C1 segment of cervical spinal cord (tissue), 14 donors: Measurements from ENCODE around the gene ITIH6.
A peak's percentile ranks its signal among the peaks of the same experiment; 100 is the strongest.
"Not testable (repeated sequence)": the region's sequence is repeated elsewhere in the genome, so short reads cannot be mapped to it uniquely, and the experiment has no call there.

Source experiments
- DNase-seq, 14 donors: peaks; one replicate each; lab custom pipeline; 2025; lab: John Stamatoyannopoulos, UW

The ITIH6 gene, protein sequence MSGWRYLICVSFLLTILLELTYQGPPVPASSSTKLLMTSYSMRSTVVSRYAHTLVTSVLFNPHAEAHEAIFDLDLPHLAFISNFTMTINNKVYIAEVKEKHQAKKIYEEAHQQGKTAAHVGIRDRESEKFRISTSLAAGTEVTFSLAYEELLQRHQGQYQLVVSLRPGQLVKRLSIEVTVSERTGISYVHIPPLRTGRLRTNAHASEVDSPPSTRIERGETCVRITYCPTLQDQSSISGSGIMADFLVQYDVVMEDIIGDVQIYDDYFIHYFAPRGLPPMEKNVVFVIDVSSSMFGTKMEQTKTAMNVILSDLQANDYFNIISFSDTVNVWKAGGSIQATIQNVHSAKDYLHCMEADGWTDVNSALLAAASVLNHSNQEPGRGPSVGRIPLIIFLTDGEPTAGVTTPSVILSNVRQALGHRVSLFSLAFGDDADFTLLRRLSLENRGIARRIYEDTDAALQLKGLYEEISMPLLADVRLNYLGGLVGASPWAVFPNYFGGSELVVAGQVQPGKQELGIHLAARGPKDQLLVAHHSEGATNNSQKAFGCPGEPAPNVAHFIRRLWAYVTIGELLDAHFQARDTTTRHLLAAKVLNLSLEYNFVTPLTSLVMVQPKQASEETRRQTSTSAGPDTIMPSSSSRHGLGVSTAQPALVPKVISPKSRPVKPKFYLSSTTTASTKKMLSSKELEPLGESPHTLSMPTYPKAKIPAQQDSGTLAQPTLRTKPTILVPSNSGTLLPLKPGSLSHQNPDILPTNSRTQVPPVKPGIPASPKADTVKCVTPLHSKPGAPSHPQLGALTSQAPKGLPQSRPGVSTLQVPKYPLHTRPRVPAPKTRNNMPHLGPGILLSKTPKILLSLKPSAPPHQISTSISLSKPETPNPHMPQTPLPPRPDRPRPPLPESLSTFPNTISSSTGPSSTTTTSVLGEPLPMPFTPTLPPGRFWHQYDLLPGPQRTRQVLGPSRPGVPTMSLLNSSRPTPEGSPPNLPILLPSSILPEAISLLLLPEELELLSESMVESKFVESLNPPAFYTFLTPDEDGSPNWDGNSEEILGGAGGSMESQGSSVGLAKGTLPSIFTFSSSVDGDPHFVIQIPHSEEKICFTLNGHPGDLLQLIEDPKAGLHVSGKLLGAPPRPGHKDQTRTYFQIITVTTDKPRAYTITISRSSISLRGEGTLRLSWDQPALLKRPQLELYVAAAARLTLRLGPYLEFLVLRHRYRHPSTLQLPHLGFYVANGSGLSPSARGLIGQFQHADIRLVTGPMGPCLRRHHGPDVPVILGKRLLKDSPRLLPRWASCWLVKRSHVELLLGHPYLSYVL

DNA sequence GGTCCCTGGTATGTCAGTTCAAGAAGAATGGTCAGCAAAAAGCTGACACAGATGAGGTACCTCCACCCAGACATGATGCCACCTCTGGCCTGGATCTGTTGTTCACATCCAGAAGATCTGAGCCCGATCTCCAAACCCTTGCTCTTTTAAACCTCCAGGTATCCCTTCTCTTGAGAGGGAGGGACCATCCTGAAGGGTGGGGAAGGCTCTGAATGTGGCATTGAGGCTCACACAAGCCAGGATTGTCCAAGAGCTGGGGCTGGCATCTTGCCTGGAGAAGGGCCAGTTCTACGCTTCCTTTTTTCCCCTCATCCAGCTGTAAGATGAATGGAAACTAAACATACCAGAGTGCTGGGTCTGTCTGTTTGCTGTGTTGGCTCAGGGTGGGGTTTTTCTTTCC lies at the start of gene ITIH6:
Gene ITIH6, minus strand, starts transcription at position 119 of the 400 bp plus-strand sequence. Its CDS starts 45 bp downstream, at position 74.
- DNase-seq, result no peak

DNA sequence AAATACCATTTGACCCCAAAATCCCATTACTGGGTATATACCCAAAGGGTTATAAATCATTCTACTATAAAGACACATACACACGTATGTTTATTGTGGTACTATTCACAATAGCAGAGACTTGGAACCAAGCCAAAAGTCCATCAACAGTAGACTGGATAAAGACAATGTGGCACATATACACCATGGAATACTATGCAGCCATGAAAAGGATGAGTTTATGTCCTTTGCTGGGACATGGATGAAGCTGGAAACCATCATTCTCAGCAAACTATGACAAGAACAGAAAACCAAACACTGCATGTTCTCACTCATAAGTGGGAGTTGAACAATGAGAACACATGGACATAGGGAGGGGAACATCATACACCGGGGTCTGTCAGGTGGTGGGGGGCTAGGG lies 49.6 kb upstream of the ITIH6 start:
- DNase-seq, result not testable (repeated sequence)

DNA sequence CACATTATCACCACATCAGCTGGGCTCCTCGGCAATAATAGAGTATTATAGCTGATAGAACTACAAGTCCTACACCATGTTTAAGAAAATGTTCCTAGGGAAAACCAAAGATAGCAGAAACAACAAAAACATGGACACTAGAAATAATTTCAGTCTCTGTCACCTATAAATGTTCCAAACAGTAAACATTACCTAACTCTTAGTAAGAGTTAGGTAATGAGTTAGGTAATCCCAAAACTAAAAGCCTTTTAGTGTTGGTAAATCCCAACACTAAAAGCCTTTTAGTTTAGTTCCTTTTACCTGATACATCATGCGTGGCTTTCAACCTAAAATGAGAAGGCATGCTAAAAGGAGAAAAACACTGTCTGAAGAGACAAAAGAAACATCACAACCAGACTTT lies 45.0 kb upstream of the ITIH6 start:
- no peak for DNase-seq

DNA sequence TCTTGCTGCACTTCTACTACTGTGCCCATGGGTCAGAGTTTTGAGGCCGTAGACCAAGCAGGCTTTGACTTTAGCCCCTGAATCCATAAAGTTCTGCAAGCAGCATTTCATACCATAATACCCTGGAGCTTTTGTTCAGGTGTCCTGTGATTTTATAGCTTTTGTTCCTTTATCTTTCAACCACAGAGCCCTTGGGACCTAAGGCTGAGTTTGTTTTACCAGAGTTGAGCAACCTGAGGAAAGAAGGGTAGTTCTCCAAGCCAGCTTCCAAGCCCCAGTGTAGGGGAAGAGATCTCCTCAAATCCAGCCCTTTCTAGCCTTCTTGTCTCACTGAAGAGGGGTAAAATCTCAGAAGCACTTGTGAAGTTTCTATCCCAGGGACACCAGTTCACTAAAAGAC lies 44.6 kb upstream of the ITIH6 start:
- DNase-seq, result no peak

DNA sequence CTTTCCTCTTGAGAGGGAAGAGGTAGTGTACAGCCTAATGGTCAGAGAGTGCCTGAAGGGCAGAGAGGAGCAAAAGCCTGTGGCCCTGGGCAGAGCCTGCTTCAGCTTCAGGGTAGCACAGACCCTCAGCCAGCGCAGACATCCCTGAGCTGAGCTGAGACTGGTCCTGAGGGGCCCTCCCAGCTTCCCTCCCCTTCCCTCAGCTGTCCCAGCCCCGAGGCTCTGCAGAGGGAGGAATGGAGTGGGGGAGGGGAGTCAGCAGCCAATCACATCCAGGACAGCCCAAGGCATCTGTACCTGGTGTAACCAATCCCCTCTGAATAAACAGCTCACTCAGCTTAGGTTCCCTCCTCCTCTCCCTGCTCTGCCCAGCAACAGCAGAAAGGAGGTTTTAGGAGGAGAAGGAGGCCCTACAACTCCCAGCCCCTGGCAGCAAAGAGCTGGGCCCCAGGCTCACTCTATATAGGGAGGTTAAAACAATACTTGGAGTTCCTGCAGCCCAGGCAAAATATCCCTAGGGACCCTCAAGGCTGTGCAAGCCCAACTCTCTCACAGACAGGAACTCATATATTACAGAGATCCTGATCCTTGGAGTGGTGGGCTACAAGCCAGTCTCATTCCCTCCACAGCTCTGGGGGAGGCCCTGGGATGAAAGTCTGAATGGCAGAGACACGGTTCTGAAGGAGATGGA lies 43.3 kb upstream of the ITIH6 start:
- not testable (repeated sequence) for DNase-seq

DNA sequence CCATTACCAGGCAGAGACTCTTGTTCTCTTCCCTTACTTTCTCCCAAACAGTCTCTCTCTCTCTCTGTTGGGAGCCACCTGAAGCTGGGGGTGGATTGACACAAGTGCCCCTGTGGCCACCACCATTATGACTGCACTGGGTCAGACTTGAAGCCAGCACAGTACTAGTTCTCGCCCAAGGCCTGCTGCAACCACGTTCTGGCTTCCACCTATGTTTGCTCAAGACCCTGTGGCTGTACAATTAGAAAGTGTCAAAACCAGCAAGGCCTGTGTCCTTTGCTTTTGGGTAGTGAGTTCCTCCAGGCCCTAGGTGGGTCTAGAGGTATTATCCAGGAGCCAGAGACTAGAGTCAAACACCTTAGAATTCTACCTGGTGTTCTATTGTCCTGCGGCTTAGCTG lies 40.5 kb upstream of the ITIH6 start:
- DNase-seq, result no peak

DNA sequence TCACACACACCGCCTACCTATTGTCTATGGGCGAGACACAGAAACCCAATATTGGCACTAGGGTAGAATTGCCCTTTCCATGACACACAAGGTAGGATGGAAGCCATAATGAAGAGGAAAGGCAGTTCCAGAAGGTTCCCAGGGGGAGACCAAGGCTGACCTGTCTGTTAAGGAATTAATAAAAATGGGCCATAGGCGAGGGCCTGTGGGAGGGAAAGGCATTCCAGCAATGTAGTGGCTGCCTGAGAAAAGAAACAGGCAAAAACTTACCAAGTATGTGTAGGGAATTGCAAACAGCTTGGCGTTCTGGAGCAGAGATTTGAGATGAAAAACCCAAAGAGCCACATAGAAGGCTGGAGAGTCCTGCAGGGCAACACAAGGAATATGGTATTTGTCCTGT lies 28.5 kb upstream of the ITIH6 start:
- DNase-seq, result no peak

DNA sequence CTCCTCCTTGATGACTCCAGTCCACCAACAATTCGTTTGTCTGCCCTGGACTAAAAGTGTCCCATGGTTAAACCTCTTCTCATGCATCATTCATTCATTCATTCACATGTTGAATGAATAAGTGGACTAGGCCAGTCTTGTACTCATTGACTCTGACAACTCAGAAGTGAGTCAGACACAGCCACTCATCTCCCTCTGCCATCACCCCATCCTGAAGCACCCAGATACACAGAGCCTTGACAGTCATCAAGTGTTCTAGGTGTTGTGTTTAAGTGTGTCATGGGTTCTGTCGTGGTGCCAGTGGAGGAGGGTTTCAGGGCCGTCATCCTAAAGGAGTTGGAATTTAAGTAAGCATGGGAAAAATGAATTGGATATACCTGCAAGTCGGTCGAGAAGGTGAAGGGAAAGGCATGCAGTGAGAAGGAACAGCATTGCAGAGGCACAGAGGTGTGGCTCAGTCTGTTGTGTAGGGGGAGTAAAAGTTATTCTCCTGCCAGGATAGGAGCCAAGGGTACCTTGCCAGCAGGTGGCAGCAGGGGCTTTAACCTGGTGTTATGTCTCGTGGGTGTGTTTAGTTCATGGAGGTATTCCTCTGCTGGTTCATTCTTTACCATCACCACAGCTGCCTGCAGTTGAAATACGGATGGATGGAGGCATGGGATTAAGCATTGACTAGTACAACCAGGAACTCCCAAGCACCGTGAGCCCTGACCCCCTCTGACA lies 27.8 kb upstream of the ITIH6 start:
- DNase-seq, result no peak

DNA sequence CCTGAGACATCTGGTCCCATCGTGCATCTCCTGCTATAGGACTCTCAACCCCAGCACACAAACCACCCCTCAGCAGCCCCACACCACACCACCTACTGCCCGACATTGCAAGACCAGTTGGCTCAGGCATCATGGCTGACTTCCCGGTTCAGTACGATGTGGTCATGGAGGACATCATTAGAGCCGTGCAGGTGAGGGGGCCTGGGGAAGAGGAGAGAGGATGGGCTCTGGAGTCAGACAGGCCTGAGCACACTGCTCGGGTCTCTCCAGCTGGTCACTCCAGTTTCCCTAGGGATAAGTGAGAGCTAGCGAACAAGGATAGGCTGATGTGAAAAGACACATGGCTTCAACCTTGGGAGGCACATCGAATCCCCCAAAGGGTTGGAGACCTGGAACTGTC lies 26.7 kb upstream of the ITIH6 start:
- DNase-seq, result no peak

DNA sequence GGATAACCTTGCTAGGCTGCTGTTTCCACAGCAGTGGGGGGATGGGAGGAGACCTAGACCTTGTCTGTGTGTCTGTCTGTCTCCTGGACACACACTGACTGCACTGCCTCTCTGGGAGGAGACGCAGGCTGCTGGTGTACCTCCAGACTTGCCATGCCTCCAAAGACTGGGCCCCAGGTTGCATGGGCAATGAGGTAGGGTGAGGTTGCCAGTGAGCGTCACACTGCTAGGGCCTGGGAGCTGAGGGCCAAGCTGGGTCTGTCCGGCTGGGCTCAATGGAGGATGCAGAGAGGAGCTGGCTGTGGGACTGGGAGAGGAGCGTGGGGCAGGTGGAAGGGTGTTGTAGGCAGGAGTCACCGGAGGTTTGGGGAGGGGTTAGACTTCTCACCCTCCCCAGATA lies 26.1 kb upstream of the ITIH6 start:
- DNase-seq, result no peak

DNA sequence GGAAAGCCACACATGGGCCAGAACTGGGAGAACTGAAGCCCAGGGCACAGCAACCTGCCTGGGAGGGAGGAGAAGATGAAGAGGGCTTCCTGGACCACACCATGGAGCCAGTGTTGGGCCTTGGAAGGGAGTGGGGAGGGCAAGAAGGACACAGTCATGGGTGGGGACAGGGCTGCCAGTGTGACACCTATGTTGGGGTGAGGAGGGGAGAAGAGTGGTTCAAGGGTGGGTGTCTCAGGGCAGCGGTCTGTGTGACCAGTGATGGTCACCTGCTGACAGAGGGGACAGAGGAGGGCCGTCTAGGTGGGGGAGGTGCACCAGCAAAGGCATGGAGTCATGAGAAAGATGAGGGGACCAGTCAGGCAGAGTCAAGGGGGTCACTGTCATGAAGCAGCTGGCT lies 23.3 kb upstream of the ITIH6 start:
- DNase-seq, result no peak

DNA sequence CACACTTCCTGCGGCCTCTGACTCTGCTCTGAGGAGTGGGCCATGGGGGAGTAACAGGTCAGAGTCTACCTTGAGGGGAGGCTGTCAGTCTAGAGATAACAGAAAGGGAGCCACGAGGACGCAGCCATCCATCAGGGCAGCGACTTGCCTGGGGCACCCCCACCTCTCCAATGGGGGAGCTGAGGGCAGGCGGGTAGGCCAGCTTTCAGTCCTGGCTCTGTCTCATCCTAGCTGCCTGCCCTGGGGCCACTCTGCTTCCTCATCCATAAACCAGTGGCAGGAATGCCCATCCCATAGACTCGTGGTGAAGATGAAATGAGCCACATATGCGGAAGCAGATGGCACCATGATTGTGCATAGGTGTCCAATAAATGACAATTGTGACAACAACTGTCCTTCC lies 22.7 kb upstream of the ITIH6 start:
- DNase-seq, result no peak

DNA sequence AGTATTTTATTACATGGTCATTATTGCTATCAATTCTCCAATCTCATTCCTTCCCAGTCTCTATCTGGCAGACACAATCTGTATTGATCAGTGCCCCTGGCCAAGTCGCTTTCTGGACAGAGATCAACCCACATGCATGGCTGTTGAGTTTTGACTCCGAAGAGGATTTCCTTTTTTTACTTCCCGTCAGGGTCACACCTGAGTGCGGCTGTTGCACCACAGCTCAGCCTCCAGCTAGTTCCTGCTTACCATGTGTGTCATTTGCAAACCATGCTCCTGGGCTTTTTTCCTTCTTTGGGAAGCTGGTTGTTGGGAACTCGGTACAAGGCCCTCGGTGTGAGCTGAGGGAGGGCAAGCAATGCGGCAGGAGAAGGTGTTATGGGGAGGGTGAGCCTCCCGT lies 21.1 kb upstream of the ITIH6 start:
- DNase-seq, result no peak

DNA sequence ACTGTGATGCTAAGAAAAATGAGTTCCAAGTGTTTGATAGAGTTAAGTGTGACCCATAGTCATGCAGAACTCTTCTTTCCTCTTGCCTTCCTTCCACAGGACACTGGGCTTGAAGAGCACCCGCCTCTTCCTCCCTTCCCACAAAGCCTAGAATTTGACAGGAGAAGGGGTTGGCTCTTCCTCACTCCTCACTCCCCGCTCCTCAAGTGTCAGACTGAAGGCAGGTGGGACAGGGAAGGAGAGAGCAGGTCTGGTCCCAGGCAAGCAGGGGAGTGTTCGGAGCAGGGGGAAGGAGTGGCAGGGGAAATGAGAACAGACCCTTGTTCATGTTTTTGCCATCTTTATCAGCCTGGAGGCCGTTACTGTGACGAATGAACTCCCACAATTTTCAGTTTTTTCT lies 20.2 kb upstream of the ITIH6 start:
- DNase-seq, result no peak

DNA sequence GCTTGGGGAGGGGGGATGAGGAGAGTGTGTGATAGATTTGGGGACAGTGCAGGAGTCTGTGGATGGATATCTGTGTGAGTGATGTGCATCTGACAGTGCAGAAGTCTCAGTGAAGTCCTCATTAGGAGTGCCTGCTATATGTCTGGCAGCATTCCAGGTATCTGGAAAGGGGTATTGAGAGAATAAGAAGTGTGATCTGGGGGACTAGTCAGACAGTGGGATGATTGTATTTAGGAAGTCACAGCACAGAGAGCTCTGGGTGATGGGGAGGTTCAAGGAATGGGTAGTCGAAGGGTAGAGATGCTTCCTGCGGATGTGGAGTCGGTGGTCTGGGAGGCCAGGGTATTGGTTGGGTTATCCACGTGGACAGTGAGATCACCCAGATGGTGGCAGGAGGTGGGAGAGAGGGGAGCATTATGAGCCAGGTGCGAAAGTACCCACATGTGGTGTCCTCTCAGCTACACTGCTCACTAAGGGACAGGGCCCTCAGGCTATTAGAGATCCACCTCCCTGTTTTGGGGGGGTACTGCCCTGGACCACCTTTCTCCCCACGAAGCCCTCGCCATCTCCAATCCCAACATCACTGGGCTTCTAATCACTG lies 19.3 kb upstream of the ITIH6 start:
- DNase-seq, result no peak

DNA sequence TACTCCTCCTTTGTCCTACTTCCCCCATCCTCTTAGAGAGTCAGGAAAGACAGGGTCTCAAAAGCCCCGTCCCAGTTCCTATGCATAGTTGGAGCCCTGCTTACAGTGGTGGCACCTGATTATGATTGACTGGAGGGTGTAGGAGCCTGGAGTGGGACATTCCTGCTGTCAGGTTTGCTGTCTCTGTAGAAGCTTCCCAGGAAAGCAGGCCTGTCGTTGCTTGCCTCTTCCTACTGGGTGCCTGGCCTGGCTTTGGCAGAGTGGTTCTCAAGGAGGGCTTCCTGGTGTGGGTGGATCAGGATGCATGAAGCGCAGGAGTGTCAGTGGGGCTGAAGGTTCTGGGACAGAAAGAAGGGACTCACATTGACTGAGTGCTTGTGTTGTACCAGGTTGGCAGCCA lies 14.3 kb upstream of the ITIH6 start:
- DNase-seq, result no peak

DNA sequence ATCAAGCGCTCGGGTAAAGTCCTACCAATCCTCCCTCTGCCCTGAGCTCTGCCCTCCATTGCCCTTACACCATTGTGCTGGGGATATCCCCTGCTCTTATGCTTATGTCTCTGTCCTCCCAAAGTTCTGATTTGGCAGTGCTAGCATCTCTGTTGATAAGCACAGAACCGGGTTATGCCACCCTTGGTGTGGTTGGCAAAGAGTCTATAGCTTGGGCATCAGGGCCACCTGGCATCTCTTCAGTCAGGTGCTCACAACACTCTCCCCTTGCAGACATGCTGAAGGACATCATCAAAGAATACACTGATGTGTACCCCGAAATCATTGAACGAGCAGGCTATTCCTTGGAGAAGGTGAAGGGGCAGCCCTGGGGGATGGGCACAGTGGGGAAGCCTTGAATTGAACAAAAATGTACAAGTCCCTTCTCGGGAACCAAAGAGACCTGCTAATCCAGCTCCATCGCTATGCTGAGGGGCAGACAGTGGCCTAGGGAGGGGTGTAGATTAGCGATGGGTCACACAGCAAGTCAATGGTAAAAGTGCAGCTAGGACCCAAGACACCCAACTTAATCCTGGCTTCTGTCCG lies 13.3 kb upstream of the ITIH6 start:
- peak in 1 of 14 donors; percentile 7 for DNase-seq

DNA sequence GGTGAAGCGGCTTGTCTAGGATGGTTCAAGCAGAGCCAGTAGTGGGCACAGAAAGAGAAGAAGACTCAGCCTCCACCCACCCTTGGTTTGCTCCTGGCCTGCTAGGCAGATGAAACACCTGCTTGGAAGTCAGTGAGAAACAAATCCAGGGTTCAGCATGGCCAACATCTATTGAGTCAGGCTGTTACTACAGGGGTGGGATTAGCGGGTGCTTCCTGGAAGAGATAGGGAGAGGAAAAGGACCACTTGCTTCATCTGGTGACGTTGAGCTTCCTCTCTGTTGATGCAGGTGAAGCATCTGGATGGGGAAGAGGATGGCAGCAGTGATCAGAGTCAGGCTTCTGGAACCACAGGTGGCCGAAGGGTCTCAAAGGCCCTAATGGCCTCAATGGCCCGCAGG lies 12.5 kb upstream of the ITIH6 start:
- no peak for DNase-seq

DNA sequence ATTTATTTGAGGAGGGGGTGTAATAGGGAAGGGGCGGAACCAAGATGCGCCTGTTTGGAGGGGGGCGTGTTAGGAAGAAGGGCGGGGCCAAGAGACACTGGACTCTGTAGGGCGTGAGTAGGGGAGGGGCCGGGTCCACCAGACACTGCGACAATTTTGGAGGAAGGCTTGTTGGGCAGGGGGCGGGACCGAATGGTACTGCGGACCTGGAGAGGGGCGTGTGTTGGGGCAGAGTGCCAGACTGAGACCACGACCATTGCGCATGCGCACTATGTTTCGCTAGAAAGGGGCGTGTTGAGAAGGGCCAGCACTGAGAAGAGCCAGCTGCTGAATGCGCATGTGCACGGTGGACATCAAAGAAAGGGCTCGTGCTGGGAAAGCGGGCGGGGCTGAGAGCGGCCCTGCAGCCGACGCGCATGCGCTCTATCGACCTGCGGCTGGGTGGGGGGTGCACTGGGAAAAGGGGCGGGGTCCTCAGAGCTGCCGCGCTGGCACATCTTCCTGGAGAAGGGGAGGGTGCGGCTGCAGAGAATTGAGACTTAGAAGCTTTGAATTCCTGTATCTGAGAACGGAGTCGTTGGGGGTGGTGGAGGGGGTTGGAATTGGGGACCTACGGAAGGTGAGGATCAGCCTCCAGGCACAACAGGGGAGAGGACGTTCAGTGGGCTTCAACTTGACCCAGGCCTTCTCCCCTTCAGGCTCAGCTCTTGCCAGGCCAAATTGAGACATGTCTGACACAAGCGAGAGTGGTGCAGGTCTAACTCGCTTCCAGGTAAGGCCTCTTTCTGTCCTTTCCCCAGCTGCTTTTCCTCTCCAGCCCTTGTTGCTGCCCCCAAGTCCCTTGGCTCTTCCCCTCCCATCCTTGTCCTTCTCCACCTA lies 10.8 kb upstream of the ITIH6 start:
- DNase-seq, result peak; percentile 12 to 87 (median 80)
